ENCODE results near the gene C1RL. TPM values are rescaled to one million over a fixed set of nuclear protein-coding genes. Genes with fewer than 3 reads are reported as not detected.

Gene C1RL
- polyA plus RNA-seq, 2 of the 4 experiments (the other 2 are of a cell fraction): 25.2 to 30.4 TPM

- 59% methylated on average over 4 of the region's 4 CpGs for WGBS (ENCODE audit: missing lambda C conversion rate)
- FAIRE-seq (no peak), ATAC-seq (no peak), DNase-seq (ENCODE audit: low read depth in 1 of 2, low spot score in 1 of 2) (no peak)
- H3K4me1 ChIP-seq: no peaks in the 10 kb centered on the region
- no peak for TF ChIP-seq PHF8 (IDR thresholded peaks at IDR 0.05; ENCODE audit: borderline replicate concordance, low read depth)
- no peak for TF ChIP-seq SREBF2 (IDR thresholded peaks at IDR 0.05)
- TF ChIP-seq RCOR1 (IDR thresholded peaks at IDR 0.05; ENCODE audit: low read depth, low read length): no peak
- no peak for TF ChIP-seq POLR2A (IDR thresholded peaks at IDR 0.05; ENCODE audit: low read length)
- no peak for TF ChIP-seq FOXS1 (CRISPR knock-in tag; IDR thresholded peaks at IDR 0.05)
- TF ChIP-seq TP53 (CRISPR knock-in tag; IDR thresholded peaks at IDR 0.05): no peak
- no peak for TF ChIP-seq ESRRA (IDR thresholded peaks at IDR 0.05; ENCODE audit: borderline replicate concordance, low read length)
- no peak for TF ChIP-seq HMGXB4 (CRISPR knock-in tag; IDR thresholded peaks at IDR 0.05; ENCODE audit: borderline replicate concordance)
- H3K27ac ChIP-seq: no peak overlapping the region
- ChIA-PET POLR2A (interaction anchor here (1.5 kb wide), 1 partner anchor 201 kb away, joined by 3 read pairs; no protein-coding TSS in a partner anchor), CTCF (interaction anchor here (0.6 to 7.7 kb wide), 15 partner anchors 9 to 495 kb away, joined by 3 to 75 read pairs (median 4); partner anchors contain the start of genes C1S and PEX5)
- no peak overlapping the region for H3K4me3 ChIP-seq
- H3K4me2 ChIP-seq: no peak overlapping the region
- no peaks in the 10 kb centered on the region for H3K9me3 ChIP-seq
Measured at GRCh38 chr12:7145671-7146070, 36.7 kb upstream of the C1RL start.

GRCh38 chr12:7144414-7145120 lies 35.6 kb upstream of the C1RL start:
- no peak overlapping the region for H3K4me3 ChIP-seq
- POLR2A ChIA-PET: interaction anchor here (1.5 kb wide), 1 partner anchor 200 kb away, joined by 3 read pairs; no protein-coding TSS in a partner anchor
- TF ChIP-seq TFCP2L1 (CRISPR knock-in tag; IDR thresholded peaks at IDR 0.05): no peak
- no peak for TF ChIP-seq KDM5A (IDR thresholded peaks at IDR 0.05)
- TF ChIP-seq ZFP36 (IDR thresholded peaks at IDR 0.05; ENCODE audit: borderline replicate concordance, partially characterized antibody): no peak
- no peak for TF ChIP-seq MYC (IDR thresholded peaks at IDR 0.05; ENCODE audit: borderline replicate concordance, low read length)
- TF ChIP-seq RAD21 (conservative IDR thresholded peaks at IDR 0.05 in 1 of 2, IDR thresholded peaks at IDR 0.05 in 1 of 2): peak; percentile 42 to 54; a peak in 4 of 5 replicates
- TF ChIP-seq SMC3 (IDR thresholded peaks at IDR 0.05): peak; percentile 41; the same call in 1 of the 3 replicates
- TF ChIP-seq CTCF (IDR thresholded peaks at IDR 0.05): peak; percentile 74
- H3K27ac ChIP-seq: no peak overlapping the region
- 41% methylated on average over 11 of the region's 11 CpGs for WGBS (ENCODE audit: missing lambda C conversion rate)
- no peaks in the 10 kb centered on the region for H3K9me3 ChIP-seq
- DNase-seq (ENCODE audit: low read depth in 1 of 2, low spot score in 1 of 2): peak; percentile 48 to 63
- peak; percentile 39 for FAIRE-seq
- no peak overlapping the region for H3K4me2 ChIP-seq
- CTCF ChIA-PET: interaction anchor here (0.6 to 7.7 kb wide), 49 partner anchors 9 to 943 kb away, joined by 3 to 75 read pairs (median 4); partner anchors contain the start of genes C1RL, C1S, PEX5 and RBP5
- peak in 1 of 2 experiments; percentile 58; a peak in 3 of 6 replicates for ATAC-seq
- no peaks in the 10 kb centered on the region for H3K4me1 ChIP-seq

- no peaks in the 10 kb centered on the region for H3K9me3 ChIP-seq
- no peak for FAIRE-seq
- H3K4me3 ChIP-seq: no peak overlapping the region
- CTCF ChIA-PET: interaction anchor here (0.9 to 7.7 kb wide), 26 partner anchors 8 to 494 kb away, joined by 3 to 75 read pairs (median 6); partner anchors contain the start of genes C1RL, C1S and PEX5
- TF ChIP-seq POLR2A (IDR thresholded peaks at IDR 0.05; ENCODE audit: low read length) (no peak), HOXA7 (CRISPR knock-in tag; IDR thresholded peaks at IDR 0.05) (no peak), HOXB13 (CRISPR knock-in tag; IDR thresholded peaks at IDR 0.05; ENCODE audit: low read depth) (no peak), POLR2AphosphoS2 (conservative IDR thresholded peaks at IDR 0.05; ENCODE audit: low read length) (no peak), RAD21 (conservative IDR thresholded peaks at IDR 0.05 in 1 of 2, IDR thresholded peaks at IDR 0.05 in 1 of 2) (no peak), CTCF (IDR thresholded peaks at IDR 0.05) (no peak), GATA3 (IDR thresholded peaks at IDR 0.05; ENCODE audit: borderline replicate concordance) (no peak), MAFK (IDR thresholded peaks at IDR 0.05; ENCODE audit: partially characterized antibody) (no peak), ZFP36 (IDR thresholded peaks at IDR 0.05; ENCODE audit: borderline replicate concordance, partially characterized antibody) (no peak), EHF (CRISPR knock-in tag; IDR thresholded peaks at IDR 0.05) (no peak)
- H3K4me2 ChIP-seq: no peak overlapping the region
- POLR2A ChIA-PET: no interaction called here
- 88% methylated on average over 7 of the region's 7 CpGs for WGBS (ENCODE audit: missing lambda C conversion rate)
- DNase-seq (ENCODE audit: low read depth in 1 of 2, low spot score in 1 of 2): no peak
- no peak for ATAC-seq
- no peak overlapping the region for H3K27ac ChIP-seq
- no peaks in the 10 kb centered on the region for H3K4me1 ChIP-seq
Measured at GRCh38 chr12:7143564-7143963, 34.5 kb upstream of the C1RL start.
